22Rv1 (cell line): ENCODE results near the gene HYDIN.
"Not testable (repeated sequence)": the region's sequence is repeated elsewhere in the genome, so short reads cannot be mapped to it uniquely, and the experiment has no call there.

Experiments
- ZFX ChIP-seq: fragments of 450-650 bp; IDR thresholded peaks from 2 replicates; pipeline ENCODE4 v1.6.1; 2017; ENCODE audit warnings: antibody characterized with exemption, borderline replicate concordance
- TF ChIP-seq, protein P1 (sequence below): fragments of 450-650 bp; IDR thresholded peaks from 2 replicates; pipeline ENCODE4 v1.5.1; 2017; ENCODE audit warnings: mild to moderate bottlenecking

DNA sequence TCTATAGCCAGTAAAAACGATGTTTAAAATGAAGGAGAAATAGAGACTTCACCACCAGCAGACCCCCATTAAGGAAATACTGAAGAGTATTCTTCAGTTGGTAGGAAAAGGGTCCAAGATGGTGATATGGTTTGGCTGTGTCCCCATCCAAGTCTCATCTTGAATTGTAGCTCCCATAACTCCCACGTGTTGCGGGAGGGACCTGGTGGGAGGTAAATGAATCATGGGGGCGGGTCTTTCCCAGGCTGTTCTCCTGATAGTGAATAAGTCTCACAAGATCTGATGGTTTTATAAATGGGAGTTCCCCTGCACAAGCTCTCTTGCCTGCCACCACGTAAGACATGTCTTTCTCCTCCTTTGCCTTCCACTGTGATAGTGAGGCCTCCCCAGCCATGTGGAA lies 352.6 kb downstream of the HYDIN start:
- not testable (repeated sequence) for TF ChIP-seq ZFX
- TF ChIP-seq, protein P1, sequence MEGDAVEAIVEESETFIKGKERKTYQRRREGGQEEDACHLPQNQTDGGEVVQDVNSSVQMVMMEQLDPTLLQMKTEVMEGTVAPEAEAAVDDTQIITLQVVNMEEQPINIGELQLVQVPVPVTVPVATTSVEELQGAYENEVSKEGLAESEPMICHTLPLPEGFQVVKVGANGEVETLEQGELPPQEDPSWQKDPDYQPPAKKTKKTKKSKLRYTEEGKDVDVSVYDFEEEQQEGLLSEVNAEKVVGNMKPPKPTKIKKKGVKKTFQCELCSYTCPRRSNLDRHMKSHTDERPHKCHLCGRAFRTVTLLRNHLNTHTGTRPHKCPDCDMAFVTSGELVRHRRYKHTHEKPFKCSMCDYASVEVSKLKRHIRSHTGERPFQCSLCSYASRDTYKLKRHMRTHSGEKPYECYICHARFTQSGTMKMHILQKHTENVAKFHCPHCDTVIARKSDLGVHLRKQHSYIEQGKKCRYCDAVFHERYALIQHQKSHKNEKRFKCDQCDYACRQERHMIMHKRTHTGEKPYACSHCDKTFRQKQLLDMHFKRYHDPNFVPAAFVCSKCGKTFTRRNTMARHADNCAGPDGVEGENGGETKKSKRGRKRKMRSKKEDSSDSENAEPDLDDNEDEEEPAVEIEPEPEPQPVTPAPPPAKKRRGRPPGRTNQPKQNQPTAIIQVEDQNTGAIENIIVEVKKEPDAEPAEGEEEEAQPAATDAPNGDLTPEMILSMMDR, result not testable (repeated sequence)
